Measurements from ENCODE around the gene ARHGAP44. TPM values are rescaled to one million over a fixed set of nuclear protein-coding genes. Genes with fewer than 3 reads are reported as not detected.

Gene ARHGAP44
- total RNA-seq, 4 donors from 2014 or later, result 3.5 to 7.8 (median 5.8) TPM

GRCh38 chr17:12955521-12955920 lies 166.2 kb downstream of the ARHGAP44 start:
- no peak for DNase-seq (ENCODE audit: extremely low spot score)
- Histone ChIP-seq H3K9me3 (peaks cover 0 to 16% (median 0%) of the 10 kb centered on the region in 4 donors), H3K27me3 (no peaks in the 10 kb centered on the region), H3K4me3 (no peak overlapping the region), H3K36me3 (peaks cover 0 to 65% (median 26%) of the 10 kb centered on the region in 4 donors), H3K27ac (replicated peaks in 1 of 4) (no peak overlapping the region), H3K4me1 (no peaks in the 10 kb centered on the region)
- WGBS, result 79% methylated on average over 5 of the region's 5 CpGs
- TF ChIP-seq EP300 (IDR thresholded peaks at IDR 0.05) (no peak), CTCF (IDR thresholded peaks at IDR 0.05) (no peak), POLR2A (IDR thresholded peaks at IDR 0.05; ENCODE audit: low read depth) (no peak), POLR2AphosphoS5 (IDR thresholded peaks at IDR 0.05) (no peak)
- intact Hi-C loops (cut with DNase I), result no loop called here

- intact Hi-C loops (cut with DNase I), result no loop called here
- DNase-seq (ENCODE audit: extremely low spot score), result no peak
- Histone ChIP-seq H3K27ac (replicated peaks in 1 of 4) (no peak overlapping the region), H3K4me3 (no peak overlapping the region), H3K36me3 (peaks cover 0 to 46% (median 20%) of the 10 kb centered on the region in 4 donors), H3K9me3 (peaks cover 0 to 16% (median 0%) of the 10 kb centered on the region in 4 donors), H3K27me3 (no peaks in the 10 kb centered on the region), H3K4me1 (no peaks in the 10 kb centered on the region)
- 97% methylated on average over 12 of the region's 12 CpGs for WGBS
- TF ChIP-seq POLR2A (IDR thresholded peaks at IDR 0.05; ENCODE audit: low read depth) (no peak), CTCF (IDR thresholded peaks at IDR 0.05) (no peak), EP300 (IDR thresholded peaks at IDR 0.05) (no peak), POLR2AphosphoS5 (IDR thresholded peaks at IDR 0.05) (no peak)
These were observed 169.5 kb downstream of the ARHGAP44 start for GRCh38 chr17:12958786-12959185.

GRCh38 chr17:12959441-12959840 lies 170.1 kb downstream of the ARHGAP44 start:
- Histone ChIP-seq H3K36me3 (peaks cover 0 to 42% (median 20%) of the 10 kb centered on the region in 4 donors), H3K4me3 (no peak overlapping the region), H3K27ac (replicated peaks in 1 of 4) (no peak overlapping the region), H3K9me3 (peaks cover 0 to 16% (median 0%) of the 10 kb centered on the region in 4 donors), H3K4me1 (no peaks in the 10 kb centered on the region), H3K27me3 (no peaks in the 10 kb centered on the region)
- intact Hi-C loops (cut with DNase I), result no loop called here
- DNase-seq (ENCODE audit: extremely low spot score), result no peak
- TF ChIP-seq EP300 (IDR thresholded peaks at IDR 0.05) (no peak), POLR2AphosphoS5 (IDR thresholded peaks at IDR 0.05) (no peak), POLR2A (IDR thresholded peaks at IDR 0.05; ENCODE audit: low read depth) (no peak), CTCF (IDR thresholded peaks at IDR 0.05) (no peak)
- WGBS, result 84% methylated on average over 8 of the region's 8 CpGs

GRCh38 chr17:12961655-12962054 lies 172.4 kb downstream of the ARHGAP44 start:
- Histone ChIP-seq H3K4me1 (no peaks in the 10 kb centered on the region), H3K9me3 (peaks cover 0 to 12% (median 0%) of the 10 kb centered on the region in 4 donors), H3K4me3 (no peak overlapping the region), H3K27ac (replicated peaks in 1 of 4) (no peak overlapping the region), H3K36me3 (peaks cover 0 to 26% (median 13%) of the 10 kb centered on the region in 4 donors), H3K27me3 (no peaks in the 10 kb centered on the region)
- 99% methylated on average over 4 of the region's 4 CpGs for WGBS
- no peak for TF ChIP-seq POLR2A (IDR thresholded peaks at IDR 0.05; ENCODE audit: low read depth)
- TF ChIP-seq POLR2AphosphoS5 (IDR thresholded peaks at IDR 0.05), result no peak
- no peak for TF ChIP-seq EP300 (IDR thresholded peaks at IDR 0.05)
- TF ChIP-seq CTCF (IDR thresholded peaks at IDR 0.05), result no peak
- DNase-seq (ENCODE audit: extremely low spot score), result no peak
- intact Hi-C loops (cut with DNase I), result no loop called here

- no peaks in the 10 kb centered on the region for H3K27me3 ChIP-seq
- no peaks in the 10 kb centered on the region for H3K9me3 ChIP-seq
- peaks cover 0 to 13% (median 5%) of the 10 kb centered on the region in 4 donors for H3K36me3 ChIP-seq
- no peaks in the 10 kb centered on the region for H3K4me1 ChIP-seq
- H3K4me3 ChIP-seq, result no peak overlapping the region
- no peak for TF ChIP-seq CTCF (IDR thresholded peaks at IDR 0.05)
- TF ChIP-seq POLR2AphosphoS5 (IDR thresholded peaks at IDR 0.05), result no peak
- TF ChIP-seq EP300 (IDR thresholded peaks at IDR 0.05), result no peak
- no peak for TF ChIP-seq POLR2A (IDR thresholded peaks at IDR 0.05; ENCODE audit: low read depth)
- WGBS, result 90% methylated on average over 5 of the region's 7 CpGs
- no peak for DNase-seq (ENCODE audit: extremely low spot score)
- intact Hi-C loops (cut with DNase I), result no loop called here
- H3K27ac ChIP-seq (replicated peaks in 1 of 4), result no peak overlapping the region
These were observed 174.2 kb downstream of the ARHGAP44 start for GRCh38 chr17:12963505-12963904.

All from esophagus muscularis mucosa (tissue), 4 donors.